GM20431 (cell line): ENCODE data around the gene BRIX1.

Experiments
- in situ Hi-C: fragments of 300-500 bp; cut with MseI, MboI; formaldehyde crosslinking; loops from one replicate; pipeline ENCODE4 v1.15.0; 2020; ENCODE audit warnings: low sequenced_read_pairs; ENCODE audit not compliant: unreplicated experiment

The BRIX1 gene

DNA sequence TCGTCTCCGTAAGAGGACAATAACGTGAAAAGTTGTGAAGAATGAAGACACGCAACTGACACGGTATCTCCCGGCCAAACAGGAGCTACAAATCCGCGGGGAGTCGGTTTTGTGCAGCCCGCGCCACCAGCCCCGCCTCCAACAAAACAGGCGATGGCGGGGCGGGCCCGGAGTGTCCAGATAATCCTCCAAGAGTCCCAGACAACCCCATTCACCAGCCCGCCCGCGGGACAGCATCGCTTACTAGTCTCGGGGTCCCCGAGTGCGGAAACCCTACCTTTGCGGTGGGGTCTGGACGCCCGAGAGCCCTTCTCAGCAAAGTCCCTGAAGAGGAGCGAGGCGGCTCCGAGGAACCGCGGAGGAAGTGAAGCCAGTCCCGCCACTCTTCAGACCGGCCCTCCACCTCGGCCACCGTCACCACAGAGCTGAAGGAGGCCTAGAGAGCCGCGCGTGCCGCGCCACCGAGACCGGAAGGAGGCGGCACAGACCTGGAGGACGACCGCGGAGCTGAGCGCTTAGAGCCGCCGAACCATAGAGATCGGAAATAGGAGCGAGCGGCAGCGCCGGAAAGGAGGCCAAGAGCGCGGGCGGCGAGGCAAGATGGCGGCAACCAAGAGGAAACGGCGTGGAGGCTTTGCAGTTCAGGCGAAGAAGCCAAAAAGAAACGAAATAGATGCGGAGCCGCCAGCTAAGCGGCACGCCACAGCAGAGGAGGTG lies at the start of gene BRIX1, which contains the start of gene RAD1:
Gene BRIX1, plus strand, starts transcription at position 573 of the 717 bp plus-strand sequence. Its CDS starts 28 bp downstream, at position 601.
Gene RAD1, minus strand, starts transcription at position 366 of the 717 bp plus-strand sequence. CDS start 612 bp downstream, outside the sequence.
- in situ Hi-C loops: no loop called here

- in situ Hi-C loops: no loop called here
Measured at GRCh38 chr5:34866989-34867471, 48.5 kb upstream of the BRIX1 start.

DNA sequence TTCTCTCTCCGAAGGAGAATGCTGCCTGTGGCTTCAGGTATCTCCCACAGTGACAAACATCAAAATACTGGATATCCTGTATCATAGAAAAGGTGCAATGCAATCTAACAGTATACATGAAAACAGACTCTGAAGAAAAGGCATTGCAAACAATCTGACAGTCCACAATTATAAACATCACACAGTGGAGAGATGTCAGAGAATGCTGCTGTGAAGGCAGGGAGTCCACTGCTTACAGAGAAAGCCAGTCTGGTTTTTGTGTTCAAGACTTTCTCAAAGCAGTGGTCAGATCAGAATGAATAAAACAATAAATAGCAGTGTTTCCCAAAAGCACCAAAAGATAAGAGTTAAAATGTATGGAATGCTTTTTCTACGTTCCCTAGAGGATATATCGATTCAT lies 47.9 kb upstream of the BRIX1 start:
- in situ Hi-C loops: no loop called here

DNA sequence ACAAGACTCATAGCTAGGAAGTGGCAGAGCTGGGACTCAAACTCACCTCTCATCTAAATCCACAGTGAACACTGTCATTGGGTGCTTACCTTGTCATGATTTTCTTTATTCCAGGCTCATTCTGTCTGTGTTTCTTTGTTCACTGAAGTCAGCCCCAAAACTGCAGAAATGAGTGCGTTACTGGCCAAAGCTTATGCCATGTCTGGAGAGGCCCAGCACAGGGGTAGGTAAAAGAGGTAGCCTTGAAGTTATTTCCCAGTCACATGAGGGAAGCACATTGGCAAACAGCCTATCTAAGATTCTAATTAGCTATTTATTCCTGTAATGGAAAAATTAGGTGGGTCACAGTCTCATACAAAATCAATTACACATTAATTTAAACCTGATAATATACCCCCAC lies 46.7 kb upstream of the BRIX1 start:
- in situ Hi-C loops: no loop called here

DNA sequence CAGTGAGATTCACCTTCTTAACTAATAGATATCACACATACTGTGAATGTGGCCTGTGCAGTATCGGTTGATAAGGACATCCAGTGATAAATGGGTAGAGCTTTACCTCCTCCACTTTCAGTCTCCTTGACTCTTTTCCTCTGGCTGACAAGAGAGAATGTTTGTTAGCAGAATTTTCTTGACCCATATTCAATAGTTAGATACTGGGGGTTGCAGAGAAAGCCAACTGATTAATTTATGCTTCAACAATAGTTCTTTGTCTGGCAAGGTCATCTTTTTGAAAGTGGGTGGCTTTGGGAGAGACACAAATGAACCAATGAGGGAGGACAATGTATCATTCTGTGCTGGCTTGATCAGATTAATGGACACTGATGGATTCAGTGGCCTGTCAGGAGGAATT lies 46.3 kb upstream of the BRIX1 start:
- in situ Hi-C loops: no loop called here

- in situ Hi-C loops: no loop called here
Measured at GRCh38 chr5:34870382-34870781, 45.1 kb upstream of the BRIX1 start.

GRCh38 chr5:34876275-34876674 lies 39.2 kb upstream of the BRIX1 start:
- in situ Hi-C loops: loop anchor here (25.0 kb wide), 1 partner anchor 364 kb away; no protein-coding TSS in a partner anchor

GRCh38 chr5:34881246-34881645 lies 34.3 kb upstream of the BRIX1 start:
- in situ Hi-C loops: loop anchor here (25.0 kb wide), 1 partner anchor 369 kb away; no protein-coding TSS in a partner anchor

DNA sequence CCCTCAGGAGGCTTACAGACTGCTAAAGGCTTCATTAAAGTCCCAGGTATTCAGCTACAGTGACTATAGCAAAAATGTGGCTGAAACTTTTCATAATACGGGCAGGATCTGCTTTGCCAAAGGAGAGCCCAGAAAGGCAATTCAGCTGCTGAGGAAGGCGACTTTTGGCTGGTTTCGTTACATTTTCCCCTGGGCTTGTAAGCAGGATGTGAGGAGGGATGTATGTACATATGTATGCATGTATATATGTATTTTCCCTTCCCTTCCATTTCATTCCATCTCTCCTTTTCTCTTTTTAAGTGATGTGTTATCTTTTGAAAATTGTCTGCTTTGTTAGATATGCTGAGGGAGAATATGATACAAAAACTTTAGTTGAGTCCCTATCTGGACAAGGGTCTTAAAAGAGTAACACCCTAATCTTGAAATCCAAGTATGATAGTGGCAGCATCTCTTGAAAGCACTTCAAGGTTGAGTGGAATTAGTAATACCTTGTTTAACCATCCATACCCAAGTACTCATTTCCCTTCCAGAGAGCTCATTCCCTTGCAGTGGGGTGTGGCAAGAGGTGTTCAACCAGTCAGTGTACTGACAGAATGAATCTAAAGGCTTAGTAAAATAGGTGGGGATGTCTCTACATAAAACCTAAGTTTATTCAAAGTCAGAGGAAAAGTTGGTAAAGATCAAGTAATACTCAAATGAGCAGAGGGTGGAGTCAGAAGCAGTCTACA lies 29.0 kb upstream of the BRIX1 start:
- in situ Hi-C loops: loop anchor here (25.0 kb wide), 1 partner anchor 374 kb away; no protein-coding TSS in a partner anchor

- in situ Hi-C loops: loop anchor here (25.0 kb wide), 1 partner anchor 377 kb away; no protein-coding TSS in a partner anchor
Measured at GRCh38 chr5:34889394-34889793, 26.1 kb upstream of the BRIX1 start.

- in situ Hi-C loops: loop anchor here (25.0 kb wide), 1 partner anchor 380 kb away; no protein-coding TSS in a partner anchor
Measured at GRCh38 chr5:34891981-34892380, 23.5 kb upstream of the BRIX1 start.

DNA sequence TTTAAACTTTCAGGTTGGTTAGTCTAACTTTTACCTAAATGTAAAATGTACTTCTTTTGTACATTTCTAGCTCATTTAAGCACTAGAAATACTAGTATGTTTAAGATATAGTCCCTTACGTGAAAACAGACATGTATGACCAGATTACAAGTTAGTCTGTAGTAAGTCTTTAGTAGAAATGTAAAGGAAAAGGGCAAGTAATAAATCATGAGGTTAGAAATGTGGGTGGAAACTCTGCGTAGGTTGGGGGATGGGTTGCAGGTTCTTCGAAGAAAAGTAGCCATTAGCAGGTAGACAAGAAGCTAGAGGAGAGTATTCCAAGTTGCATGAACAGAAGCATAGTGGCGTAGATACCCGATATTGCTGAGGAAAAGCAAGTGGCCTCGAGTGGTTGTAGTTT lies 23.1 kb upstream of the BRIX1 start:
- in situ Hi-C loops: loop anchor here (25.0 kb wide), 1 partner anchor 380 kb away; no protein-coding TSS in a partner anchor

DNA sequence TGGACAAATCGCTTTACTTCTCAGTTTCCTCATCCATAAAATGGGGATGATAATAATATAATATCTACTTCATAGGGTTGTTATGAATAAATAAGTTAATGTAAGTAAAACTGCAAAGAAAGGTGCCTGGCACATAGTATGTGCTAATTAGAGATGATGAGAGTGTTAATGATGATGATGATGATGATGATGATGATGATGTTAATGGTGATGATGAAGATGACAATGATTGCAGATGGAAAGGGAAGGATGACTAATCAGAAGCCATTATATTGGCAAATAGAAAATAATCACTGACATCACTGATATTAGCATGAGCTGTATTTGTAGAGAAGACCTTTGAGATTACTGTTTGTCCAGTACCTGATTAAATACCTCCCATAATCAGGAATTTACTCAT lies 20.8 kb upstream of the BRIX1 start:
- in situ Hi-C loops: loop anchor here (25.0 kb wide), 1 partner anchor 382 kb away; no protein-coding TSS in a partner anchor

- in situ Hi-C loops: loop anchor here (25.0 kb wide), 1 partner anchor 384 kb away; no protein-coding TSS in a partner anchor
Measured at GRCh38 chr5:34895641-34896419, 19.7 kb upstream of the BRIX1 start.

GRCh38 chr5:34897646-34898045 lies 17.9 kb upstream of the BRIX1 start:
- in situ Hi-C loops: loop anchor here (25.0 kb wide), 1 partner anchor 385 kb away; no protein-coding TSS in a partner anchor

DNA sequence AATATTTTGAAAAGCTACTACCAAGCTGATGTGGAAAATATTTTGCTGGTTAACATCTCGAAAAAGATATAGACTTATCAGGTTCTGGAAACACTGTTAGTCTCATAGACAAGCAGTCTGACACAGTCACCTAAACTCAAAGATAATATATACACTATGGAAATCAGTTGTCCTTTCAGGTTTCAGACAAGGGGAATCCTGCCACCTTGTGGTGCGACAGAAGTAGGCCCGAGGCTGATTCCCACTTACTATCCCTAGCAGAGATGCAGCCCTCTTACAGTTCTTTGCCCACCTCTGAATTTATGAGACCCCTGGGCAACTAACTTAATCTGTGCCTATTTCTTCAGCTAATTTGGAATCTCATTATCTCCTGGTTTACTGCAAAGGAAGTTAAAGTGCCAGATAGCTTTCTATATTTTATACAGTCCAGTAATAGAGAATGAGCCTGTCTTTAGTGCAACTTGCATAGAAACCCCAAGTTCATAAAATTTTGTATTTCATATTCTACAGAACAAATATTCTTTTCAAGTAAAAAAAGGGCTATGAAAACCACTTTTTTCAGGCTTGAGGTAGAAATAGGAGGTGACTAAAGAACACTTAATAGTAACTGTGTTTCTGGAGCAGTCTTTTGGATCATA lies 17.1 kb upstream of the BRIX1 start:
- in situ Hi-C loops: loop anchor here (25.0 kb wide), 1 partner anchor 386 kb away; no protein-coding TSS in a partner anchor

GRCh38 chr5:34899066-34899465 lies 16.4 kb upstream of the BRIX1 start:
- in situ Hi-C loops: loop anchor here (25.0 kb wide), 1 partner anchor 387 kb away; no protein-coding TSS in a partner anchor

DNA sequence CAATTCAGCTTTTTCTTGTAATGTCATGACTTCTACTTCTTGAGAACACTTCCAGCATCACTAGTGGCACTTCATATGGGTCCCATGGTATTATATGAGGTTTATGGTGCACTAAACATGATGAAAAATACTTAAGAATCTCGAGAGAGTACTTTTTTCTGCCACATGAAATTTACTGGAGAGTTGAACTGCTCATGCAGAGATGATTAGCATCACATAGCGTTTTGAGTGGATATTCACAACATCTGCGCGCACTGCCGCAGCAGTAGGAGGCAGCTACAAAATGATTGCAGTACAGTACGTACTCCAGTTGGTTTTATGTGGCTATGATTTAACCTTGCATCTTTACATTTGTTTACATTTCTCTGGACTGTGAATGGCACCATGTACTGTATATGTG lies 14.9 kb upstream of the BRIX1 start:
- in situ Hi-C loops: no loop called here

- in situ Hi-C loops: no loop called here
Measured at GRCh38 chr5:34903260-34903659, 12.3 kb upstream of the BRIX1 start.
